Osteoblast (primary cell): ENCODE data around the gene NKD2. TPM values are rescaled to one million over a fixed set of nuclear protein-coding genes. Genes with fewer than 3 reads are reported as not detected.
"Not testable (repeated sequence)": the region's sequence is repeated elsewhere in the genome, so short reads cannot be mapped to it uniquely, and the experiment has no call there.

ENCODE experiments used
- DNase-seq: peaks from one replicate; pipeline ENCODE4 v3.0.0; 2011; ENCODE audit warnings: low spot score, mixed read lengths; ENCODE audit not compliant: insufficient read length; ENCODE audit errors: missing footprints
- H2AFZ ChIP-seq: 2 replicates; pipeline ENCODE4 v1.6.0; 2011; ENCODE audit warnings: mild to moderate bottlenecking, low read length
- H3K27ac ChIP-seq: 2 replicates; pipeline ENCODE4 v1.5.1; 2011; ENCODE audit warnings: mild to moderate bottlenecking, low read depth, low read length, moderate library complexity
- H3K27me3 ChIP-seq: 2 replicates; pipeline ENCODE4 v1.6.0; 2012; ENCODE audit warnings: mild to moderate bottlenecking, control low read depth, inconsistent platforms, low read length, moderate library complexity; ENCODE audit not compliant: insufficient read depth
- H3K36me3 ChIP-seq: 2 replicates; pipeline ENCODE4 v1.5.1; 2011; ENCODE audit warnings: mild to moderate bottlenecking, low read length, control low read depth, moderate library complexity; ENCODE audit not compliant: insufficient read depth
- H3K4me1 ChIP-seq: 2 replicates; pipeline ENCODE4 v1.5.1; 2011; ENCODE audit warnings: mild to moderate bottlenecking, low read length, control low read depth, moderate library complexity; ENCODE audit not compliant: insufficient read depth
- H3K4me2 ChIP-seq: 2 replicates; pipeline ENCODE4 v1.6.0; 2011; ENCODE audit warnings: mild to moderate bottlenecking, low read length; ENCODE audit not compliant: insufficient read depth
- H3K4me3 ChIP-seq: fragments of 200-600 bp; sonication (generic); 3 replicates; pipeline ENCODE4 v1.5.1; 2012; ENCODE audit warnings: mild to moderate bottlenecking, low read length, inconsistent platforms; ENCODE audit not compliant: insufficient read depth
- H3K79me2 ChIP-seq: 2 replicates; pipeline ENCODE4 v1.6.0; 2012; ENCODE audit warnings: mild to moderate bottlenecking, low read length, control low read depth, inconsistent platforms; ENCODE audit not compliant: insufficient read depth
- H3K9me3 ChIP-seq: 2 replicates; pipeline ENCODE4 v1.5.1; 2011; ENCODE audit warnings: low read depth, low read length, control low read depth
- H4K20me1 ChIP-seq: 2 replicates; pipeline ENCODE4 v1.6.0; 2012; ENCODE audit warnings: mild to moderate bottlenecking, low read length, control low read depth; ENCODE audit not compliant: insufficient read depth
- CTCF ChIP-seq: IDR thresholded peaks from 2 replicates; pipeline ENCODE4 v1.5.1; 2011; ENCODE audit warnings: mild to moderate bottlenecking, low read depth, low read length, moderate library complexity; ENCODE audit errors: extremely low read depth
- total RNA-seq: library from RNA; depleted of rRNA; stranded (reverse); fragments of >200 nt; gene quantifications from 2 replicates; pipeline ENCODE4 v1.2.3, GENCODE V29; 2012

The NKD2 gene
- total RNA-seq, 1 donor: under 0.01 TPM

- peak; percentile 51 for DNase-seq
- Histone ChIP-seq H3K4me2 (no peak overlapping the region), H3K4me3 (no peak overlapping the region), H3K9me3 (no peaks in the 10 kb centered on the region), H3K27me3 (peaks cover 59% of the 10 kb centered on the region), H3K36me3 (no peaks in the 10 kb centered on the region), H3K79me2 (no peaks in the 10 kb centered on the region), H3K4me1 (no peaks in the 10 kb centered on the region), H3K27ac (no peak overlapping the region), H2AFZ (no peak overlapping the region), H4K20me1 (no peaks in the 10 kb centered on the region)
- no peak for TF ChIP-seq CTCF
These were observed 42.3 kb upstream of the NKD2 start for GRCh38 chr5:966345-966710.

DNA sequence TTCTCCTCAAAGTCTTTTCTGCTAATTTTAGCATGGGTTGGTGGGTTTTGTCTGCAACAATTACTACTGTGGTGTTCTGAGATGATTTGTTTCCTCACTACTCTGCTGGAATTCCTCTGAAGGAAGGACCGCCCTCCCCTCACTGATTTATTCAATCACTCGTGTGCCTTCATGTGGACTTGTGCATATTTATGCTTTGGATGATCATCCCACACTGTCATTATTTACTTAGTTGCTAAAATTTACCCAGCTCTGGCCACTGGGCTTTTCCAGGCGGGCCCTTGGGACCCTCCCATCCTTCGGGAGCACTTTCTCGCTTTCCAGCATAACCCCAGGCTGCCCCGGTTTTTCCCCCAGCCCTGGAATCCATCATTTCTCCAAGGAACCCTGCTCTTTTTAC is 41.7 kb upstream of the NKD2 start:
- DNase-seq: peak; percentile 52
- H3K4me1 ChIP-seq: no peaks in the 10 kb centered on the region
- no peak overlapping the region for H3K4me3 ChIP-seq
- no peaks in the 10 kb centered on the region for H3K36me3 ChIP-seq
- no peak for TF ChIP-seq CTCF
- no peaks in the 10 kb centered on the region for H4K20me1 ChIP-seq
- no peak overlapping the region for H3K4me2 ChIP-seq
- no peak overlapping the region for H2AFZ ChIP-seq
- H3K9me3 ChIP-seq: no peaks in the 10 kb centered on the region
- H3K27me3 ChIP-seq: peaks cover 61% of the 10 kb centered on the region
- no peak overlapping the region for H3K27ac ChIP-seq
- H3K79me2 ChIP-seq: no peaks in the 10 kb centered on the region

GRCh38 chr5:968881-969280 is 39.7 kb upstream of the NKD2 start:
- Histone ChIP-seq H3K4me1 (no peaks in the 10 kb centered on the region), H3K4me2 (no peak overlapping the region), H3K27ac (no peak overlapping the region), H3K27me3 (peaks cover 64% of the 10 kb centered on the region), H2AFZ (no peak overlapping the region), H3K79me2 (no peaks in the 10 kb centered on the region), H3K9me3 (no peaks in the 10 kb centered on the region), H3K36me3 (no peaks in the 10 kb centered on the region), H4K20me1 (no peaks in the 10 kb centered on the region), H3K4me3 (no peak overlapping the region)
- TF ChIP-seq CTCF: no peak
- DNase-seq: no peak

- no peak for TF ChIP-seq CTCF
- Histone ChIP-seq H3K79me2 (no peaks in the 10 kb centered on the region), H3K4me2 (no peak overlapping the region), H3K36me3 (no peaks in the 10 kb centered on the region), H3K4me3 (no peak overlapping the region), H3K9me3 (no peaks in the 10 kb centered on the region), H3K4me1 (no peaks in the 10 kb centered on the region), H4K20me1 (no peaks in the 10 kb centered on the region), H3K27me3 (peaks cover 64% of the 10 kb centered on the region), H3K27ac (no peak overlapping the region), H2AFZ (no peak overlapping the region)
- peak; percentile 52 for DNase-seq
These were observed 39.2 kb upstream of the NKD2 start for GRCh38 chr5:969408-969839.

DNA sequence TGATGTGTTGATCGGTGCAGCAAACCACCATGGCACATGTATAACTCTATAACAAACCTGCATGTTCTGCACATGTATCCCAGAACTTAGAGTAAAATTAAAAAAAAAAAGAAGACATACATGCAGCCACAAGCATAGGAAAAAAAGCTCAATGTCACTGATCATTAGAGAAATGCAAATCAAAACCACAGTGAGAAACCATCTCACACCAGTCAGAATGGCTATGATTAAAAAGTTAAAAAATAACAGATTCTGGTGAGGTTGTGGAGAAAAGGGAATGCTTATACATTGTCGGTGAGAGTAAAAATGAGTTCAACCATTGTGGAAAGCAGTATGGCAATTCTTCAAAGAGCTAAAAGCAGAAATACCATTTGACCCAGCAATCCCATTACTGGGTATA is 36.0 kb upstream of the NKD2 start:
- H3K4me3 ChIP-seq, H3K36me3 ChIP-seq, H3K27ac ChIP-seq, H3K9me3 ChIP-seq, H2AFZ ChIP-seq, H3K4me2 ChIP-seq, DNase-seq, H3K79me2 ChIP-seq, H4K20me1 ChIP-seq, H3K4me1 ChIP-seq: not testable (repeated sequence)
- H3K27me3 ChIP-seq: peaks cover 41% of the 10 kb centered on the region
